NT2/D1 (cell line): Measurements from ENCODE around the gene UBR1.

Experiments used
- SUZ12 ChIP-seq: IDR thresholded peaks from 2 replicates; pipeline ENCODE4 v1.6.1; 2011; ENCODE audit not compliant: insufficient read length, insufficient read depth; ENCODE audit errors: extremely low read depth
- YY1 ChIP-seq: IDR thresholded peaks from 2 replicates; pipeline ENCODE4 v1.6.1; 2011; ENCODE audit not compliant: insufficient read length, insufficient read depth

GRCh38 chr15:43095243-43095642 lies 10.6 kb downstream of the UBR1 start:
- no peak for TF ChIP-seq YY1
- TF ChIP-seq SUZ12: no peak
